GM19035 (cell line): ENCODE measurements around the gene RAN.
A peak's percentile ranks its signal among the peaks of the same experiment; 100 is the strongest.
"Not testable (repeated sequence)": the region's sequence is repeated elsewhere in the genome, so short reads cannot be mapped to it uniquely, and the experiment has no call there.

Experiments
- ATAC-seq: cut with Tn5 transposase; IDR thresholded peaks from one replicate; pipeline ENCODE4 v1.9.1; 2021; ENCODE audit not compliant: unreplicated experiment

The RAN gene

DNA sequence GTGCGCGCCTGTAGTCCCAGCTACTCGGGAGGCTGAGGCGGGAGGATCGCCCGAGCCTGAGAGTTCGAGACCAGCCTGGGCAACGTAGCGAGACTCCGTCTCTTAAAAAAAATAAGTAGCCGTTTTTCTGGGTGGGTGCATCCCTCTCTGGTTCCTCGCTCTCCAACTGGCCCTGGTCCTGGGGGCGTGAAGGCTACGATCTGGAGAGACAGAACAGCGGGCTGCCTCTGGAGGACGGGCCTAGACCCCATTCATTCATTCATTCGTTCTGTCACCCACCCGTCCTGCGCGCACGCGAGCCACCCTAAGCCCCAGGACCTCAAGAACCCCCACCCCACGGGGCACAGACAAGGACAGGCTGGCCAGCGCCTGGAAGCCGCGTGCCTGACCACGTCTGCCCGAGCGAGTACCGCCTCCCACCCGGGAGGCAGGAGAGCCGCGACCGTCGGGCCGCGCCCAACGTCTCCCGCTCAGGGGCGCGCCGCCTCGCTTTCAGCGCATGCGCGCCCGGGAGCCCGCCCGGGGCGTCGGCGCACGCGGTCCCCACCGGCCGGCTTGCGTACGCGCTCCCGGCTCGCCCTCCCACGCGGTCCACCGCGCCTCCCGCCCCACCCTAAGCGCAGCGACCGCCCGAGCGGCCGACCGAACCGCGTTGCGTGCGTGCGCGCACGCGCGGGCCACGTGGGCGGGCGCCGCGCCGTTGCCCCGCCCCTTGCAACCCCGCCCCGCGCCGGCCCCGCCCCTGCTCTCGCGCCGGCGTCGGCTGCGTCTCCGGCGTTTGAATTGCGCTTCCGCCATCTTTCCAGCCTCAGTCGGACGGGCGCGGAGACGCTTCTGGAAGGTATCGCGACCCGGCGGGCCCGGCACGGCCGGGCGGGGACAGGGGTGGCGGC lies at the start of gene RAN:
Gene RAN (plus strand): TSS at position 781 of the 893 bp plus-strand sequence. CDS start 528 bp downstream, outside the sequence.
- ATAC-seq: peak; percentile 63

GRCh38 chr12:130825771-130826150 lies 46.1 kb upstream of the RAN start:
- ATAC-seq: no peak

DNA sequence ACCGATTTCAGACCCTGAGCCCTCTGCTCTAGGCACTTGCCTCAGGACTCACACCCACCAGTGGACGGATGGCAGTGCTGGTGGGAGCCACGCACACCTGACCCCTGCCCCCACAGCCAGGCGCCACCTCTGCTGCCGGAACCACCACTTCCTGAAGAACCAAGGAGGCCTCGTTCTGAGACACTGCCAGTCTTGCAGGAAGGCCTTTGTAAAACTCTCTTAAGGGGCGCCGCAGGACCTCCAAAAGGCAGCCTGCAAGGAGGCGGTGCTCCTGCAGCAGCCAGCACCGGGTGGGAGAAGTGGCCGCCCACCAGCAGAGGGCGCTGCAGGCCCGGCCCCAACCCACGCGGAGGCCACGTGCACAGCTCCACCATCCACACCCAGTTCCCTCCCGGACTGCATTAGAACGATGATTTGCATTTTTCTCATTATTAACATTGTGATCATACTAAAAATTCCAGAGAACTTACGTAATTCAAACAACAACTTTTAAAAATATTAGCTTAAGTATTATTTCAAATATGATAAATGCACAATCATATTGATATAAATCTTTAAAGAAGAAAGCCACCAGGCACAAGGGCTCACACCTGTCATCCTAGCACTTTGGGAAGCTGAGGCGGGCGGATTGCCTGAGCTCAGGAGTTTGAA lies 45.6 kb upstream of the RAN start:
- ATAC-seq: no peak

DNA sequence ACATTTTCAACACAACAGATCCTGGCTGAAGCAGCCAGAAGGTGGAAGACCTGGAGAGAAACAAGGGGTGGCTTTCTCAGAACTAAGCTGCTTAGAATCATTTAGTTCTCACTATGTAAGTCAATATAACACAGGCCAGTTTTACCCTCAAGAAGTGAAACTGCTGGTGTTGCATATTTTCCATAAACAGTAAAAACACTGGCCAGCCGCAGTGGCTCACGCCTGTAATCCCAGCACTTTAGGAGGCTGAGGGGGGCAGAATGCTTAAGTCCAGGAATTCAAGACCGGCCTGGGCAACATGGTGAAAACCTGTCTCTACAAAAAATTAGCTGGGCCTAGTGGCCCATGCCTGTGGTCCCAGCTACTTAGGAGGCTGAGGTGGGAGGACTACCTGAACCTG lies 44.4 kb upstream of the RAN start:
- ATAC-seq: no peak

GRCh38 chr12:130828895-130829294 lies 43.0 kb upstream of the RAN start:
- no peak for ATAC-seq

- ATAC-seq: no peak
These were observed 42.2 kb upstream of the RAN start for GRCh38 chr12:130829391-130830245.

- ATAC-seq: no peak
These were observed 41.7 kb upstream of the RAN start for GRCh38 chr12:130830246-130830551.

DNA sequence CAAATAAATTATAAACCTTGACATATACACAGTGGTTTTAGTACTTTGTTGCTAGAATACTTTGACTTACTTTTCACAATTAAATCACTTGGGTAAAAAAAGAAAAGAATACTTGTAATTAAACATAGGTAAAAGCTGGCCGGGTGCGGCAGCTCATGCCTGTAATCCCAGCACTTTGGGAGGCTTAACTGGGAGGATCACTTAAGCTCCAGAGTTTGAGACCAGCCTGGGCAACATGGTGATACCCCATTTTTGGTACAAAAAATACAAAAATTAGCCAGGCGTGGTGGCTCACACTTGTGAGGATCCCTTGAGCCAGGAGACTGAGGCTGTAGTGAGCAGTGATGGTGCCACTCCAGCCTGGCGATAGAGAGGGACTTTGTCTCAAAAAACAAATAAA lies 40.6 kb upstream of the RAN start:
- no peak for ATAC-seq

DNA sequence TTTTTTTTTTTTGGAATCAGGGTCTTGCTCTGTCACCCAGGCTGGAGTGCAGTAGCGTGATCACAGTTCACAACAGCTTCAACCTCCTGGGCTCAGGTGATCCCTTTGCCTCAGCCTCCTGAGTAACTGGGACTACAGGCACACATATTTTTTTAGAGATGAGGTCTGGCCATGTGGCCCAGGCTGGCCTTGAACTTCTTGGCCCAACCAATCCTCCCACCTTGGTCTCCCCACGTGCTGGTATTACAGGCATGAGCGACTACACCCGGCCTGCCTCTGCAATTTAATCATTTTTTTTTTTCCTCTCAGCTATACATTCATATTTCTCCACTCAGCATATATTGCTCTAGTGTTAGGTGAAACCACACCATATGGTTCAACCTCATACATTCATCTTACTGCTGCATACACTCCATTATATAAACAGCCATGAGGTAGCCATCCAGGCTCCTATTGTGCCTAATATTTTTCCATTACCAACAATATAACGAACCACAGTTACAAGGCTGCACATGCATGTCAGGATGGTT lies 39.9 kb upstream of the RAN start:
- ATAC-seq: no peak

DNA sequence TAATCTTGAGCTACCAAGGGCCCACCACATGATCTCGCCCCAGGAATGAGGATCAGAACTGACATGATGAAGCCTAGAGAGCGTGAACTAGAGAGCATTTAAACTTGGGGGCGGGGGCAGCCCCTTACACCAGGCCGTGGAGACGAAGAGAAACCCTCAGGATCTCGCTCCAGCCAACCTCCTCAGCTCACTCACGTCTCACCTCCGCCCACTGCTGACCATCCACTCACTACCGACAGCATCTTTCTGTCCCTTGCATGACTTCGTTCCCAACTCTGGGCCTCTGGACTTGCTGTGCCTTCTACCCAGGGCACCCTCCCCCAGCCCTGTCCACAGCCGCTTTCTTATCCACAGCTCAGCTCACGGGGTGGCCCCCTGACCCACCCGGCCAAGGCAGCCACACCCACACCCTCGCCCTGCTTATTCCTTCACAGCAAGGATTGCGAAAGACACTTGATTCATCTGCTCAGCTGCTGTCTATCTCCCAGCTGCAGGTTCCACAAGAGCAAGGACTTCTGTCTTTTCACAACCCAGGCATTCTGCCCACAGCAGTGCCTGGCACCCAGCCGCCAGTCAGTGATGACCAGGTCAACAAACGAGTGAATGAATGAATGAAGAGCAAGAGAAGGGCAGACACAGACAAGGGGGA lies 39.2 kb upstream of the RAN start:
- no peak for ATAC-seq

DNA sequence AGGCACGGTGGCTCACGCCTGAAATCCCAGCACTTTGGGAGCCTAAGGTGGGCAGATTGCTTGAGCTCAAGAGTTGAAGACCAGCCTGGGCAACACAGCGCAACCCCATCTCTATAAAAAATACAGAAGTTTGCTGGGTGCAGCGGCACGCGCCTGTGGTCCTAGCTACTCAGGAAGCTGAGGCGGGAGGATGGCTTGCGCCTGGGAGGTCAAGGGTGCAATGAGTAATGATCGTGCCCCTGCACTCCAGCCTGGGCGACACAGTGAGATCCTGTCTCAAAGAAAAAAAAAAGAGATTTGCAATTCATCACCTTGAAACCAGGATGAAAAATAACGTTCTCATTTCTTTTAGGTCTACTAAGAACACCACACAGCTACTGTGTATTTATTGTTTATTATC lies 36.9 kb upstream of the RAN start:
- no peak for ATAC-seq

DNA sequence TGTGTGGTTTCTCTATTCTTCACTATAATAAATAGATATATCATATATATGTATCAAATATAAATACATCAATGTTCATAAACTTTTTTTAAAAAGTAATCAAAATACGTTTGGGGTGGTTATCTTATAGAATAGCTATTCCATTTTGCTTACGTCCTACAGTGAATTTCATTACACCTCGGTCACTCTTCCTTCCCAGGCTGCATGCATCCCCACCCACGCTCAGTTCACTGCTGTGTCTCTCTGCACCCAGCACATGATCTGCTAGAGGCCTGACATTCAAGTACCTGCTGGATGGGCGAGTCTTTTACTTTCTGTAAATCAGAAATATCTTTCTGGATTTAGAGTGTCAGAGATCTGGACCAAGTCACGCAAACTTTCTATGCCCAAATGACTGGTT lies 36.4 kb upstream of the RAN start:
- ATAC-seq: no peak

DNA sequence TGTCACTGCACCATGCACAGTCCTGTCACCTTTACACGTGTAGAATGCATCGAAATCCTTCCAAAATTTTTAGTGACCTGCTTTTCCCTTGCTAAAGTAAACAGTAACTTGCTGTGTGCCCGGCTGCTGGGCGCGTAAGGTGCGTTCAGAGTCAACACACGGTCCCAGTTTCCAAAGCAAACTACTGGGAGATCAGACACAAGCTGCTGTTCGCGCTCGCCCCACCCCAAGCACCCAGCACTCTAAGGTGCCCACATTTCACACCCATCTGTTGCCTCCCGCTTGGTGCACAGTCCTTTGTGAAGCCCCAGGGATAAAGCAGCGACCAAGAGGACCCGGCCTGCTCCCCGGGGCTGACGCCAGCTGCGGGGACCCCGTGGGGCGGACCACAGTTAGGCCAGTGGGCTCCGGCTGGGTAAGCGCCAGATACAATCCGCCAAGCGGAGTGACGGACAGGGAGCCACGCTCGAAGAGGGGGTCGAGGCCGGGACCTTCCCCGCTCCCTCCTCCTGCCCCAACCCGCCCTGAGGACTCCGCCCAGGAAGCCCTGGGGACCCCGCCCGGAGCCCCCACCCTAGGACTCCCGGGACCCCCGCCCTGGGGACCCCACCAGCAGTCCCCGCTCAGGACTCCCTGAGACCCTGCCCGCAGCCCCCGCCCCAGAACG lies 33.4 kb upstream of the RAN start:
- peak; percentile 31 for ATAC-seq

- ATAC-seq: peak; percentile 82
These were observed 32.7 kb upstream of the RAN start, which contains the start of gene STX2 for GRCh38 chr12:130838951-130839769. Gene STX2 (minus strand): TSS chr12:130839250. CDS start chr12:130839099, 151 bp downstream.

DNA sequence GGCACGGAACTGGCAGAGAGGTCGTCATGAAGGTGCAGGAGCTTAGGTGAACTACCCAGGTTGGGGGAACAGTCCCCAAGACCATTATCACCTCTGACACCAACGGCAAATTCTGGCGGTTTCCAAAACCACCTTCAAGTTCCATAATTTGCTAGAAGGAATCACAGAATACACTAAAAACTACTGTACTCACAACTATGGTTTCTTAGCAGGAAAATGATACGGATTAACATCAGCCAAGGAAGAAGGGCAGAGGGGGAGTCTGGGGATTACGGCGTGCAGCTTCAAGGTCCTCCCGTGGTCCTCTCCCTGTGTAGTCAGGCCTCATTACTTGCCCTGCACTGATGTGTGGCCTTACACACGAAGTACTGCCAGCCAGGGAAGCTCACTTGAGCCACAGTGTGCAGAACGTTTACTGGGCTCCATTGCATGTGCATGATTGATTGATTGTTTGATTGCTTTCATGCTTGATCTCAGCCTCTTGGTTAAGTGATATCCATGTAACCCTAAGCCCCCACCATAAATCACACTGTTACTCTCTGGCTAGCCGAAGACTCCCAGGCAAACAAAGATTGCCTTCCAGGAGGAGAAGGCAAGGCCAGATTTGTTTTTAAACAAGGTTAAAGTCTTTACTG lies 32.0 kb upstream of the RAN start:
- no peak for ATAC-seq

DNA sequence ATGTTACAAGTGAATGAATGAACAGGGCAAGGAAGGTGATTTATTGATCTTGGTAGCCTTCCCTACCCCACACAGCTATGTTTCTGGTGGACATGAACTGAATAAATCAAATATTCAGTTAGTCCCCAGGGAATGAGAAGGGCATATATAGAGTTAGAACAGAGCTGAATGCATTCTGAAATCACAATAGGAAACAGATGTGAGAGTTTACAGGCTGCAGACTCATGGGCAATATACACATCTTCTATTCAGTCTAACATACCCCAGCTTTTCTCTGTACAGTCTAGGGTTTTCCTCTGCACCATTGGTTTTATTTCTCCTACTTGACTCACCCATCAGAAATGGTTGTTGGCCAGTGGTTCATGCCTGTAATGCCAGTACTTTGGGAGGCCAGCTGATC lies 25.5 kb upstream of the RAN start:
- ATAC-seq: no peak

DNA sequence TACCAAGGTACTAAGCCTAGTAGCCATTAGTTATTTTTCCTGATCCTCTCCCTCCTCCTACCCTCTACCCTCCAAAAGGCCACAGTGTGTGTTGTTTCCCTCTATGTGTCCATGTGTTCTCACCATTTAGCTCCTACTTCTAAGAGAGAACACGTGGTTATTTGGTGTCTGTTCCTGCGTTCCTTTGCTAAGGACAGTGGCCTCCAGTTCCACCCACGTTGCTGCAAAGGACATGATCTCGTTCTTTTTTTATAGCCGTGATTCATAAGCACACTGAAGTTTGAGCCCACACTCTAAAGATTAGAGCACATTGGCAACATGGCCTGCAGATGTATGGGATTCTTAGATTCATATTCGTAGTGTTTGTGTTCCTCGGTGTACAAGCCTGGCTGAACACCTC lies 24.8 kb upstream of the RAN start:
- ATAC-seq: no peak

DNA sequence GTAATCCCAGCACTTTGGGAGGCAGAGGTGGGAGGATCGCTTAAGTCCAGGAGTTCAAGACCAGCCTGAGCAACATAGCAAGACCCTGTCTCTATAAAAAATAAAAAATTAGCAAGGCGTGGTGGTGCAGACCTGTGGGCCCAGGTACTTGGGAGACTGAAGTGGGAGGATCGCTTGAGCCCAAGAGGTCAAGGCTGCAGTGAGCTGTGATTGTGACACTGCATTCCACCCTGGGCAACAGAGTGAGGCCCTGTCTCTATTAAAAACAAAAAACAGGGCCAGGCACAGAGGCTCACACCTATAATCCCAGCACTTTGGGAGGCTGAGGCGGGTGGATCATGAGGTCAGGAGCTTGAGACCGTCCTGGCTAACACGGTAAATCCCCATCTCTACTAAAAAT lies 23.8 kb upstream of the RAN start:
- not testable (repeated sequence) for ATAC-seq

GRCh38 chr12:130848785-130849305 lies 23.0 kb upstream of the RAN start:
- ATAC-seq: not testable (repeated sequence)
